Effector memory CD4-positive, alpha-beta T cell (primary cell): Measurements from ENCODE around the gene CACNA1H.
"Not testable (repeated sequence)": the region's sequence is repeated elsewhere in the genome, so short reads cannot be mapped to it uniquely, and the experiment has no call there.

Source experiments
- DNase-seq, 3 donors: peaks; one replicate each; pipeline ENCODE4 v3.0.0-alpha.2; 2020
- H3K27ac ChIP-seq: 2 replicates; pipeline ENCODE4 v1.7.0; 2013; ENCODE audit warnings: mild to moderate bottlenecking, low read length, moderate library complexity; ENCODE audit not compliant: insufficient read depth, poor library complexity, severe bottlenecking
- H3K27me3 ChIP-seq: replicated peaks from 2 replicates; pipeline ENCODE4 v1.7.0; 2013; ENCODE audit warnings: mild to moderate bottlenecking, low read length; ENCODE audit not compliant: insufficient read depth, control insufficient read depth, poor library complexity, severe bottlenecking
- H3K36me3 ChIP-seq: 2 replicates; pipeline ENCODE4 v1.7.0; 2013; ENCODE audit warnings: mild to moderate bottlenecking, low read length, moderate library complexity; ENCODE audit not compliant: control insufficient read depth, insufficient read depth
- H3K4me1 ChIP-seq: 2 replicates; pipeline ENCODE4 v1.7.0; 2013; ENCODE audit warnings: low read length, mild to moderate bottlenecking; ENCODE audit not compliant: control insufficient read depth, insufficient read depth, poor library complexity, severe bottlenecking
- H3K4me3 ChIP-seq: 2 replicates; pipeline ENCODE4 v1.7.0; 2013; ENCODE audit warnings: low read length, low read depth, mild to moderate bottlenecking; ENCODE audit not compliant: insufficient read depth, poor library complexity, severe bottlenecking
- H3K9me3 ChIP-seq: 2 replicates; pipeline ENCODE4 v1.7.0; 2013; ENCODE audit warnings: mild to moderate bottlenecking, low read length, moderate library complexity; ENCODE audit not compliant: control insufficient read depth

The CACNA1H gene

GRCh38 chr16:1249031-1249755 is 96.3 kb downstream of the CACNA1H start:
- H3K27ac ChIP-seq, H3K9me3 ChIP-seq, H3K36me3 ChIP-seq, DNase-seq, H3K4me1 ChIP-seq, H3K27me3 ChIP-seq, H3K4me3 ChIP-seq: not testable (repeated sequence)

- not testable (repeated sequence) for H3K4me1 ChIP-seq, H3K9me3 ChIP-seq, H3K36me3 ChIP-seq, H3K4me3 ChIP-seq, DNase-seq, H3K27ac ChIP-seq, H3K27me3 ChIP-seq
Measured at GRCh38 chr16:1253701-1254364, 100.9 kb downstream of the CACNA1H start.

GRCh38 chr16:1254821-1255220 is 101.9 kb downstream of the CACNA1H start:
- not testable (repeated sequence) for H3K4me1 ChIP-seq, DNase-seq, H3K36me3 ChIP-seq, H3K9me3 ChIP-seq, H3K4me3 ChIP-seq, H3K27ac ChIP-seq
- H3K27me3 ChIP-seq: peaks cover 12% of the 10 kb centered on the region

- H3K27ac ChIP-seq, H3K9me3 ChIP-seq, H3K36me3 ChIP-seq, H3K4me3 ChIP-seq, H3K4me1 ChIP-seq, DNase-seq: not testable (repeated sequence)
- H3K27me3 ChIP-seq: peaks cover 18% of the 10 kb centered on the region
Measured at GRCh38 chr16:1255276-1256122, 102.6 kb downstream of the CACNA1H start, which contains the start of gene TPSD1. Gene TPSD1, plus strand, starts transcription at chr16:1256069. Its CDS starts 212 bp downstream, at chr16:1256281.

- not testable (repeated sequence) for H3K27ac ChIP-seq, H3K4me1 ChIP-seq, H3K36me3 ChIP-seq, DNase-seq, H3K9me3 ChIP-seq, H3K4me3 ChIP-seq
- peaks cover 27% of the 10 kb centered on the region for H3K27me3 ChIP-seq
Measured at GRCh38 chr16:1256296-1256873, 103.5 kb downstream of the CACNA1H start.

GRCh38 chr16:1256874-1257322 is 104.0 kb downstream of the CACNA1H start:
- no peak for DNase-seq
- Histone ChIP-seq H3K27me3 (peaks cover 27% of the 10 kb centered on the region), H3K9me3 (no peaks in the 10 kb centered on the region), H3K27ac (no peak overlapping the region), H3K4me3 (no peak overlapping the region), H3K4me1 (peaks cover 8% of the 10 kb centered on the region), H3K36me3 (no peaks in the 10 kb centered on the region)

GRCh38 chr16:1257561-1258224 is 104.8 kb downstream of the CACNA1H start:
- Histone ChIP-seq H3K4me1 (peaks cover 8% of the 10 kb centered on the region), H3K9me3 (no peaks in the 10 kb centered on the region), H3K4me3 (no peak overlapping the region), H3K27me3 (peaks cover 27% of the 10 kb centered on the region), H3K36me3 (no peaks in the 10 kb centered on the region), H3K27ac (no peak overlapping the region)
- no peak for DNase-seq

- H3K36me3 ChIP-seq: no peaks in the 10 kb centered on the region
- H3K27me3 ChIP-seq: peaks cover 27% of the 10 kb centered on the region
- H3K9me3 ChIP-seq: no peaks in the 10 kb centered on the region
- H3K4me1 ChIP-seq: peaks cover 8% of the 10 kb centered on the region
- no peak overlapping the region for H3K27ac ChIP-seq
- no peak for DNase-seq
- no peak overlapping the region for H3K4me3 ChIP-seq
Measured at GRCh38 chr16:1258225-1258600, 105.3 kb downstream of the CACNA1H start.

- peaks cover 27% of the 10 kb centered on the region for H3K27me3 ChIP-seq
Measured at GRCh38 chr16:1258906-1259759, 106.2 kb downstream of the CACNA1H start.

More at GRCh38 chr16:1258906-1259759, 106.2 kb downstream of the CACNA1H start:
- no peaks in the 10 kb centered on the region for H3K36me3 ChIP-seq
- H3K27ac ChIP-seq: no peak overlapping the region
- peaks cover 8% of the 10 kb centered on the region for H3K4me1 ChIP-seq
- H3K9me3 ChIP-seq: no peaks in the 10 kb centered on the region
- H3K4me3 ChIP-seq: peak overlapping the region; percentile 27
- DNase-seq: no peak
